Right lobe of liver (tissue), 4 donors: Measurements from ENCODE around the gene ST6GALNAC5.

Source experiments
- CTCF ChIP-seq, 4 donors: fragments of 200-600 bp in 3 of 4; fragments of 450-650 bp in 1 of 4; IDR thresholded peaks; one replicate each; pipeline versions ENCODE4 v1.5.1 to v1.8.0; 2016 to 2022; ENCODE audit warnings: antibody characterized with exemption in 4 of 4, mild to moderate bottlenecking in 2 of 4
- POLR2A ChIP-seq: fragments of 450-650 bp; IDR thresholded peaks from one replicate; pipeline ENCODE4 v1.6.1; 2017; ENCODE audit warnings: antibody characterized with exemption, mild to moderate bottlenecking
- donor health status: DM: no; HTN: no; CAD: no.
- donor health status: DM: no; HTN: no; CAD: no.
- donor health status: DM: no; HTN: yes; CAD: no.

DNA sequence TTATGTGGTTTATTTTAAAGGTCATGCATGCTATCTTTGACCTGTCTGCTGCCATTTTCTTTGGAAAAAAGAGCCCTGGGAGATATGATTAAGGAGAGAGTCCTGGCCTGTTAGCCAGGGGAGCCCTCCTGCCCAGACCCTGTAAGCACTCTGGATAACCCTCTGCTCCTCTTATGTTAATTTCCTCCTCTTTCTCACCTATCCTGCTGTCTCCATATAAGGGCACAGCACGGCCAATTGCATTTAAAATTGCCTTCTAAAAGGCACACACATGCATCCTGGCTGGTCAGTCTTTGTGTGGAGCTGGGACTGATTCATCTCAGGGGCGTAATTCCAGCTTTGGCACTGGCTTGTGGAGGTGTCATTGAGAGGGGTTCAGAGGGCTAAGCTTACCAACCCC is 158.9 kb downstream of the ST6GALNAC5 start:
- TF ChIP-seq CTCF (IDR thresholded peaks at IDR 0.05) = no peak
- no peak for TF ChIP-seq POLR2A
